ENCODE data around the gene XXYLT1.
"Not testable (repeated sequence)": the region's sequence is repeated elsewhere in the genome, so short reads cannot be mapped to it uniquely, and the experiment has no call there.

The XXYLT1 gene

DNA sequence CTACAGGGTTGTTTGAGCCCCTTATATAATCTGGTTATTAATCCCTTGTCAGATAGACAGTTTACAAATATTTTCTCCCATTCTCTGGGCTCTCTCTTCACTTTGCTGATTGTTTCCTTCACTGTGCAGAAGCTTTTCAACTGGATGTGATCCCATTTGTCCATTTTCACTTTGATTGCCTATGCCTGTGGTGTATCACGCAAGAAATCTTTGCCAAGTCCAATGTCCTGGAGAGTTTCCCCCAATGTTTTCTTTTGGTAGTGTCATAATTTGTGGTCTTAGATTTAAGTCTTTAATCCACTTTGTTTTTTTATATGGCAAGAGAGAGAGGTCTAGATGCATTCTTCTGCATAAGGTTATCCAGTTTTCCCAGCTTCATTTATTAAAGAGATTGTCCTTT lies 40.7 kb downstream of the XXYLT1 start:
- no peak overlapping the region for H3K4me3 ChIP-seq (ENCODE audit: low read depth, low read length, poor library complexity, severe bottlenecking)
- H3K36me3 ChIP-seq (ENCODE audit: insufficient read depth, low read length): no peaks in the 10 kb centered on the region
- H3K9me3 ChIP-seq (ENCODE audit: low read length): 0 out of 2 replicates have a peak, but pooled peaks cover 2% of the 10 kb centered on the region
- no peaks in the 10 kb centered on the region for H3K27me3 ChIP-seq (ENCODE audit: insufficient read depth, low read length)
- no peak overlapping the region for H3K4me2 ChIP-seq (ENCODE audit: low read length)
- no peak overlapping the region for H2AFZ ChIP-seq (ENCODE audit: low read length)
- H3F3A ChIP-seq (ENCODE audit: insufficient read depth, low read length): no peaks in the 10 kb centered on the region
- H3K79me2 ChIP-seq (ENCODE audit: insufficient read depth, low read length): no peaks in the 10 kb centered on the region
- no peak overlapping the region for H3K9ac ChIP-seq (ENCODE audit: low read length)
- peaks cover 4% of the 10 kb centered on the region; the same call in 1 of the 2 replicates for H3K9me2 ChIP-seq (ENCODE audit: low read depth, low read length)
- no peak for TF ChIP-seq EZH2 (IDR thresholded peaks at IDR 0.05; ENCODE audit: borderline replicate concordance, low read length)
- TF ChIP-seq, protein P1, sequence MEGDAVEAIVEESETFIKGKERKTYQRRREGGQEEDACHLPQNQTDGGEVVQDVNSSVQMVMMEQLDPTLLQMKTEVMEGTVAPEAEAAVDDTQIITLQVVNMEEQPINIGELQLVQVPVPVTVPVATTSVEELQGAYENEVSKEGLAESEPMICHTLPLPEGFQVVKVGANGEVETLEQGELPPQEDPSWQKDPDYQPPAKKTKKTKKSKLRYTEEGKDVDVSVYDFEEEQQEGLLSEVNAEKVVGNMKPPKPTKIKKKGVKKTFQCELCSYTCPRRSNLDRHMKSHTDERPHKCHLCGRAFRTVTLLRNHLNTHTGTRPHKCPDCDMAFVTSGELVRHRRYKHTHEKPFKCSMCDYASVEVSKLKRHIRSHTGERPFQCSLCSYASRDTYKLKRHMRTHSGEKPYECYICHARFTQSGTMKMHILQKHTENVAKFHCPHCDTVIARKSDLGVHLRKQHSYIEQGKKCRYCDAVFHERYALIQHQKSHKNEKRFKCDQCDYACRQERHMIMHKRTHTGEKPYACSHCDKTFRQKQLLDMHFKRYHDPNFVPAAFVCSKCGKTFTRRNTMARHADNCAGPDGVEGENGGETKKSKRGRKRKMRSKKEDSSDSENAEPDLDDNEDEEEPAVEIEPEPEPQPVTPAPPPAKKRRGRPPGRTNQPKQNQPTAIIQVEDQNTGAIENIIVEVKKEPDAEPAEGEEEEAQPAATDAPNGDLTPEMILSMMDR (IDR thresholded peaks at IDR 0.05; ENCODE audit: low read length): no peak
- no peak overlapping the region for H3K27ac ChIP-seq (ENCODE audit: low read depth, low read length, poor library complexity, severe bottlenecking)
- H4K20me1 ChIP-seq (ENCODE audit: insufficient read depth, low read length): no peaks in the 10 kb centered on the region
- H3K4me1 ChIP-seq (ENCODE audit: insufficient read depth, low read length, severe bottlenecking): no peaks in the 10 kb centered on the region

DNA sequence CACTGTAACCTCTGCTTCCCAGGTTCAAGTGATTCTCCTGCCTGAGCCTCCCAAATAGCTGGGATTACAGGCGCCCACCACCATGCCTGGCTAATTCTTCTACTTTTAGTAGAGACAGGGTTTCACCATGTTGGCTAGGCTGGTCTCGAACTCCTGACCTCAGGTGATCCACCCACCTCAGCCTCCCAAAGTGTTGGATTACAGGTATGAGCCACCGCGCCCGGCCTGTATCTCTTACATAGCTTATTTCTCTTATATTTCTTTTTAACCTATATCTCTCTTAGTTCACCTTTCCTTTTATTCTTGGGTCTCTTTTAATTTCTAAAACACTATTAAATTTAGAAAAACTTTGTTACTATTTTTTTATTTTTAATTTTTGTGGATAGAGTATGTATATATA lies 42.1 kb downstream of the XXYLT1 start:
- H3K36me3 ChIP-seq (ENCODE audit: insufficient read depth, low read length); H3K79me2 ChIP-seq (ENCODE audit: insufficient read depth, low read length); H3K27ac ChIP-seq (ENCODE audit: low read depth, low read length, poor library complexity, severe bottlenecking); H3K4me2 ChIP-seq (ENCODE audit: low read length); H3F3A ChIP-seq (ENCODE audit: insufficient read depth, low read length); H3K27me3 ChIP-seq (ENCODE audit: insufficient read depth, low read length); H3K9me3 ChIP-seq (ENCODE audit: low read length); H3K9ac ChIP-seq (ENCODE audit: low read length); H2AFZ ChIP-seq (ENCODE audit: low read length); H3K9me2 ChIP-seq (ENCODE audit: low read depth, low read length); H4K20me1 ChIP-seq (ENCODE audit: insufficient read depth, low read length); H3K4me3 ChIP-seq (ENCODE audit: low read depth, low read length, poor library complexity, severe bottlenecking); H3K4me1 ChIP-seq (ENCODE audit: insufficient read depth, low read length, severe bottlenecking): not testable (repeated sequence)

DNA sequence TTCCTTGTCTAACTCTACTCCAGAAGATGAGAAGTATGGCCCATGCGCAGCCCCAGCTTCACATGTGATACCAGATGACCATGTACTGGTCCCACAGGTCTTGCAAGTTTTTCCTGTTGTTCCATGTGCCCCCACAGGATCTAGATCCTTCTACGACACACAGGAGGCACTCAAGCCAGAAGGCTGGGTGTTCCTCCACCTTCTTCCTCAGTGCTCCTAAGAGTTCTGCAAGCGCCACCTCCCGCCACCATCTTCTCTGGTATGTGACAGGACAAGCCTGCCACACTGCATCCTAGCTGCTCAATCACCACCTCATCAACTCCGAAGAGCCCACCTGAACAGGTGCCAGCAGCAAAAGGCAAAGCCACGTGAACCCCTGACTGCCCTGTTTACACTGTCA lies 43.1 kb downstream of the XXYLT1 start:
- H3F3A ChIP-seq (ENCODE audit: insufficient read depth, low read length): no peaks in the 10 kb centered on the region
- H3K9ac ChIP-seq (ENCODE audit: low read length): no peak overlapping the region
- H3K36me3 ChIP-seq (ENCODE audit: insufficient read depth, low read length): no peaks in the 10 kb centered on the region
- no peaks in the 10 kb centered on the region for H3K27me3 ChIP-seq (ENCODE audit: insufficient read depth, low read length)
- no peaks in the 10 kb centered on the region for H3K9me3 ChIP-seq (ENCODE audit: low read length)
- no peaks in the 10 kb centered on the region for H3K9me2 ChIP-seq (ENCODE audit: low read depth, low read length)
- no peaks in the 10 kb centered on the region for H3K79me2 ChIP-seq (ENCODE audit: insufficient read depth, low read length)
- no peak overlapping the region for H3K27ac ChIP-seq (ENCODE audit: low read depth, low read length, poor library complexity, severe bottlenecking)
- H3K4me2 ChIP-seq (ENCODE audit: low read length): no peak overlapping the region
- no peaks in the 10 kb centered on the region for H3K4me1 ChIP-seq (ENCODE audit: insufficient read depth, low read length, severe bottlenecking)
- TF ChIP-seq EZH2 (IDR thresholded peaks at IDR 0.05; ENCODE audit: borderline replicate concordance, low read length): no peak
- TF ChIP-seq, protein P1 (IDR thresholded peaks at IDR 0.05; ENCODE audit: low read length): no peak
- no peaks in the 10 kb centered on the region for H4K20me1 ChIP-seq (ENCODE audit: insufficient read depth, low read length)
- H2AFZ ChIP-seq (ENCODE audit: low read length): no peak overlapping the region
- H3K4me3 ChIP-seq (ENCODE audit: low read depth, low read length, poor library complexity, severe bottlenecking): no peak overlapping the region

DNA sequence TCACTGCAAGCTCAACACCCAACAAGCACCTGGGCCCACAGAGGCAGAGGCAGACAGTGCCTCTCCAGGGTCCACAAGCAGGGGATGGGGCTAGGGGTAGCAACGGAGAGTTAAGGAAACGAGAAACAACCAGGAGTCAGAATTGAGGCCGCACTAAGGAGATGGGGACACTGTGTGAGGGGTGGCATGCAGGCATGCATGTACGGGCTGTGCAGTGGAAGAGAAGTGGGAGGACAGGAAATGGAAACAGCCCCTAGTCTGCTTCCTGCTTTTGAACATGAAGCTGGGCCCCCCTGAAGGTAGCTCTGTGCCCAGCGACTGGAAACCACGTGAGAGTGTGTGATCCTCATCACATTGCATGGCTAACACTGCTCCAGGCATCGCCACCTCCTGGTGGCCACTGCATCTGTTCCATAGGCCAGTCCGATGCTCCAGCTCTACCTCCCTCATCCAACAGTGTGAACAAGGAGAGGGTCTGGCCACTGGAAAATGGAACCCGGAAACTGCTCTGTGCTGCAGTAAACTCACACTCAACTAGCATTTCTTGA lies 44.0 kb downstream of the XXYLT1 start:
- no peaks in the 10 kb centered on the region for H4K20me1 ChIP-seq (ENCODE audit: insufficient read depth, low read length)
- no peak overlapping the region for H3K4me2 ChIP-seq (ENCODE audit: low read length)
- H3K36me3 ChIP-seq (ENCODE audit: insufficient read depth, low read length): no peaks in the 10 kb centered on the region
- no peaks in the 10 kb centered on the region for H3K27me3 ChIP-seq (ENCODE audit: insufficient read depth, low read length)
- no peak overlapping the region for H3K9ac ChIP-seq (ENCODE audit: low read length)
- no peaks in the 10 kb centered on the region for H3K9me2 ChIP-seq (ENCODE audit: low read depth, low read length)
- no peaks in the 10 kb centered on the region for H3K9me3 ChIP-seq (ENCODE audit: low read length)
- no peak overlapping the region for H2AFZ ChIP-seq (ENCODE audit: low read length)
- no peaks in the 10 kb centered on the region for H3K79me2 ChIP-seq (ENCODE audit: insufficient read depth, low read length)
- TF ChIP-seq, protein P1 (IDR thresholded peaks at IDR 0.05; ENCODE audit: low read length): peak; percentile 18; the same call in 1 of the 2 replicates
- no peak for TF ChIP-seq EZH2 (IDR thresholded peaks at IDR 0.05; ENCODE audit: borderline replicate concordance, low read length)
- no peaks in the 10 kb centered on the region for H3K4me1 ChIP-seq (ENCODE audit: insufficient read depth, low read length, severe bottlenecking)
- no peak overlapping the region for H3K27ac ChIP-seq (ENCODE audit: low read depth, low read length, poor library complexity, severe bottlenecking)
- H3F3A ChIP-seq (ENCODE audit: insufficient read depth, low read length): no peaks in the 10 kb centered on the region
- H3K4me3 ChIP-seq (ENCODE audit: low read depth, low read length, poor library complexity, severe bottlenecking): no peak overlapping the region
